Mammary epithelial cell (primary cell): ENCODE measurements around the gene MAPRE2.

Experiments used
- EZH2 ChIP-seq: IDR thresholded peaks from 2 replicates; pipeline ENCODE4 v1.6.1; 2012; ENCODE audit warnings: low read length, inconsistent platforms, borderline replicate concordance
- TF ChIP-seq, protein P1 (sequence below), 2 donors: IDR thresholded peaks in 1 of 2; conservative IDR thresholded peaks in 1 of 2; 2 replicates each; pipeline ENCODE4 v1.5.1; 2011 to 2012; ENCODE audit warnings: inconsistent platforms in 2 of 2, low read length in 2 of 2, mild to moderate bottlenecking in 2 of 2, control low read depth in 1 of 2, low read depth in 1 of 2; ENCODE audit not compliant: insufficient read depth in 1 of 2; ENCODE audit errors: extremely low read depth in 1 of 2

DNA sequence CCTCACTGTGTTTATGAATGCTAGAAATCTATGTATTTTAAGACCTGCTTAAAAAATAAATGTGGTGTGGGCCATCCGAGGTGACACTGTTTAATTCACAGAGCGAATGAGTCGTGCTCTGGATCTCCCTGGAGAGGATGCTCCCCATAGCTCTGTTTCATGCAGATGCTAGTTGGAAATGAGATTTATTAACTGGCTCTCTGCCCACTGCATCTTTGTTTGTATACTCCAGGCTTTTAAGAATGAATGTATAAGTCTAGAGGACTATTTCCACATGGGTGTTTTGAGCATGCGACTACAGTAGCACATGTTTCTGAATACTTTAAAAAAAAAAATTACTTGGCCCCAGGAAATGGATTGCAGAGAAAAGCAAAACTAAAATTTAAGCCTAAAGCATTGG is 3.9 kb downstream of the MAPRE2 start:
- TF ChIP-seq, protein P1, sequence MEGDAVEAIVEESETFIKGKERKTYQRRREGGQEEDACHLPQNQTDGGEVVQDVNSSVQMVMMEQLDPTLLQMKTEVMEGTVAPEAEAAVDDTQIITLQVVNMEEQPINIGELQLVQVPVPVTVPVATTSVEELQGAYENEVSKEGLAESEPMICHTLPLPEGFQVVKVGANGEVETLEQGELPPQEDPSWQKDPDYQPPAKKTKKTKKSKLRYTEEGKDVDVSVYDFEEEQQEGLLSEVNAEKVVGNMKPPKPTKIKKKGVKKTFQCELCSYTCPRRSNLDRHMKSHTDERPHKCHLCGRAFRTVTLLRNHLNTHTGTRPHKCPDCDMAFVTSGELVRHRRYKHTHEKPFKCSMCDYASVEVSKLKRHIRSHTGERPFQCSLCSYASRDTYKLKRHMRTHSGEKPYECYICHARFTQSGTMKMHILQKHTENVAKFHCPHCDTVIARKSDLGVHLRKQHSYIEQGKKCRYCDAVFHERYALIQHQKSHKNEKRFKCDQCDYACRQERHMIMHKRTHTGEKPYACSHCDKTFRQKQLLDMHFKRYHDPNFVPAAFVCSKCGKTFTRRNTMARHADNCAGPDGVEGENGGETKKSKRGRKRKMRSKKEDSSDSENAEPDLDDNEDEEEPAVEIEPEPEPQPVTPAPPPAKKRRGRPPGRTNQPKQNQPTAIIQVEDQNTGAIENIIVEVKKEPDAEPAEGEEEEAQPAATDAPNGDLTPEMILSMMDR (conservative IDR thresholded peaks at IDR 0.05 in 1 of 2, IDR thresholded peaks at IDR 0.05 in 1 of 2; ENCODE audit: extremely low read depth in 1 of 2, insufficient read depth in 1 of 2, low read depth in 1 of 2, low read length in 2 of 2) = no peak
- no peak for TF ChIP-seq EZH2
